ENCODE measurements around the gene MPG.

The MPG gene

DNA sequence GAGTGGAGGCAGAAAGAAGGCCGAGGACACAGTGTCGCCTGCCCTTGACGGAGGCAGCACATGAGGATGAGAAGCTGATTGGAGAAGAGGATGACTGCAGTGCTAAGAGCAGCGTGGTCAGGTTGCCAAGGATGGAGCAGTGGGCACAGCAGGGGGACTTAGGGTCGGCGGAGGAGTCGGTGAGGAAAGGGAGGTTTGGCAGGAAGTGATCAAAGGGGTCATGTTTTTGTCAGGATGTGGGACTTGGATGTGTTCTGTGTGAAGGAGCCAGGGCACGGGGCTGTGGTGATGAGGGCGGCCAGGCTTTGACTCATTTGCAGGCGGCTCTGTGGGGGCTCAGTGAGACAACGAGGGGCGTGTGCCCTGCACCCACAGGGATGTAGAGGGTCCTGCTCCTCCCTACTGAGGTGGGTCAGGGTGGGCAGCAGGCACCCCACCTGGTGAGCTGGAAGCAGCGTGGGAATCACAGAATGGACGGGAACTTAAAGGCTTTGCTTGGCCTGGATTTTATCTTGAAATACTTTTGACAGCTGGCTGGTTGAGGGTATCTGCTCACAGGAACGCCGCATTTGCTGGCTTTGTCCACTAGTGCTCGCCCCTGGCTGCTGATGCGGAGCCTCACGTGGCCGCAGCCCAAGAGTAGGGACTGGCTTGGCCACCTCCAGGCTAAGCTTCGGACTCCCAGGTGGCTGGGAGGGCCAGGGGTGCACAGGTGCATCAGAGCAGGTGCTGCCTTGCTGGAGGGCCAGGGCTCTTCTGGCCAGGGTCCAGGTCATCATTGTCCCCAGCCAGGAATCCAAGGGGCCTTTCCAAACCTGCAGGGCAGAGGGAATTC is 6.0 kb downstream of the MPG start:
- Histone ChIP-seq H3K9ac (ENCODE audit: low read length) (peak overlapping the region; percentile 37), H3K4me1 (ENCODE audit: control insufficient read depth, insufficient read depth, low read length) (peaks cover 37% of the 10 kb centered on the region), H3K4me3 (ENCODE audit: low read length) (no peak overlapping the region), H3K36me3 (ENCODE audit: control insufficient read depth, insufficient read depth, low read length) (no peaks in the 10 kb centered on the region), H3K9me3 (ENCODE audit: control insufficient read depth, low read length) (no peaks in the 10 kb centered on the region), H3K27me3 (ENCODE audit: control insufficient read depth, insufficient read depth, low read length) (no peaks in the 10 kb centered on the region)

DNA sequence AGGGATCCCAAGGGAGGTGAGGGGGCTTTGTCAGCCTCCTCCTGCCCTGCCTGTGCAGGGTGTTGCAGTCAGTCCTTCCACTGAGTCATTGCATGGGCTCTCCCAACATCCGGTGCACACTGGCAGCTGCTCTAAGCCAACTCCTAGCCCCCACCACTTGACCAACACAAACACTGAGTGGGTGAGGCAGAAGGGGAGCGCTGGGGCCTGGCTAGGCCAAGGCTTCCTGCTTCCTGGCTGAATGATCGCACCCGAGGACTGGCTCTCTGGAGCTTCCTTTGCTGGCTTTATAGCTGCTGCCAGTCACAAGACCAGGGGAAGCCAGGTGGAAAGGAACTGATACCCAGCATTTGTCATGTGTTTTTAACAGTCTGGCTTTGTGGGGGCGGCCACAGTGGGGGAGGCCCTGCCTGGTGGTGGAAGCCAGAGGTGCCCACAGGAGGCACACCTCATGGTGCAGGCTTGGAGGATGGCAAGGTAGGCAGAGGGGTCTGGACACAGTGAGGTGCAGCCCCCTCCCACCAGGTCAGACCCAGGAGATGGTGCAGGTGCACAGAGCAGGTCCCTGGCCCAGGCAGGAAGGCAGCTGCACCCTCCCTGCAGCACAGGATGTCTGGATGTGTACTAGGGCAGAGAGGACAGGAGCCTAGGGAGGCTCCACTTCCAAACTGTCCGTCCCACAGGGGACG is 6.8 kb downstream of the MPG start:
- Histone ChIP-seq H3K27me3 (ENCODE audit: control insufficient read depth, insufficient read depth, low read length) (no peaks in the 10 kb centered on the region), H3K36me3 (ENCODE audit: control insufficient read depth, insufficient read depth, low read length) (no peaks in the 10 kb centered on the region), H3K9me3 (ENCODE audit: control insufficient read depth, low read length) (no peaks in the 10 kb centered on the region), H3K9ac (ENCODE audit: low read length) (peak overlapping the region; percentile 37), H3K4me1 (ENCODE audit: control insufficient read depth, insufficient read depth, low read length) (peaks cover 30% of the 10 kb centered on the region), H3K4me3 (ENCODE audit: low read length) (no peak overlapping the region)

DNA sequence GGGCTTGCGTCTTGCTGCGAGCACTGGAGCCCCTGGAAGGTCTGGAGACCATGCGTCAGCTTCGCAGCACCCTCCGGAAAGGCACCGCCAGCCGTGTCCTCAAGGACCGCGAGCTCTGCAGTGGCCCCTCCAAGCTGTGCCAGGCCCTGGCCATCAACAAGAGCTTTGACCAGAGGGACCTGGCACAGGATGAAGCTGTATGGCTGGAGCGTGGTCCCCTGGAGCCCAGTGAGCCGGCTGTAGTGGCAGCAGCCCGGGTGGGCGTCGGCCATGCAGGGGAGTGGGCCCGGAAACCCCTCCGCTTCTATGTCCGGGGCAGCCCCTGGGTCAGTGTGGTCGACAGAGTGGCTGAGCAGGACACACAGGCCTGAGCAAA is 7.4 kb downstream of the MPG start:
- no peaks in the 10 kb centered on the region for H3K36me3 ChIP-seq (ENCODE audit: control insufficient read depth, insufficient read depth, low read length)
- no peaks in the 10 kb centered on the region for H3K27me3 ChIP-seq (ENCODE audit: control insufficient read depth, insufficient read depth, low read length)
- no peak overlapping the region for H3K9ac ChIP-seq (ENCODE audit: low read length)
- peaks cover 30% of the 10 kb centered on the region for H3K4me1 ChIP-seq (ENCODE audit: control insufficient read depth, insufficient read depth, low read length)
- H3K9me3 ChIP-seq (ENCODE audit: control insufficient read depth, low read length) = no peaks in the 10 kb centered on the region
- no peak overlapping the region for H3K4me3 ChIP-seq (ENCODE audit: low read length)

DNA sequence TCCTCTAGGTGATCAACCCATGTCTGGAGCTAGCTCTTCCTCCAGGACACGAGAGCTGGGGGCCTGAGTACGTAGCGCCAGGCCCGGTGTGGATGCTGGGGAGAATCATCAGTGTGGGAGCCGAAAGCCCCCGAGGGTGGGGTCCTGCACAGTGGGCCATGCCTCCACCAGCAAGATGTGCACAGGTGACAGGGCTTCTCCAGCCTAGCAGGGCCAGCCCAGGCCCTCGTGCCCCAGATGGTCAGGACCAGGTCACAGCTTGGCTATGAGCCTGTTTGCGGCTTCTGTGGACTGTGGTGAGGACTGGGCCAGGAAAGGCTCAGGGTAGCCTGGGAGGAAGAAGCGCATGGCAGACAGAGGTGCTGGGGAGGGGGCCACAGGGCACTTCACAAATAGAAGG is 7.8 kb downstream of the MPG start:
- no peak overlapping the region for H3K4me3 ChIP-seq (ENCODE audit: low read length)
- no peaks in the 10 kb centered on the region for H3K9me3 ChIP-seq (ENCODE audit: control insufficient read depth, low read length)
- no peaks in the 10 kb centered on the region for H3K27me3 ChIP-seq (ENCODE audit: control insufficient read depth, insufficient read depth, low read length)
- no peaks in the 10 kb centered on the region for H3K36me3 ChIP-seq (ENCODE audit: control insufficient read depth, insufficient read depth, low read length)
- no peak overlapping the region for H3K9ac ChIP-seq (ENCODE audit: low read length)
- H3K4me1 ChIP-seq (ENCODE audit: control insufficient read depth, insufficient read depth, low read length) = peaks cover 28% of the 10 kb centered on the region

DNA sequence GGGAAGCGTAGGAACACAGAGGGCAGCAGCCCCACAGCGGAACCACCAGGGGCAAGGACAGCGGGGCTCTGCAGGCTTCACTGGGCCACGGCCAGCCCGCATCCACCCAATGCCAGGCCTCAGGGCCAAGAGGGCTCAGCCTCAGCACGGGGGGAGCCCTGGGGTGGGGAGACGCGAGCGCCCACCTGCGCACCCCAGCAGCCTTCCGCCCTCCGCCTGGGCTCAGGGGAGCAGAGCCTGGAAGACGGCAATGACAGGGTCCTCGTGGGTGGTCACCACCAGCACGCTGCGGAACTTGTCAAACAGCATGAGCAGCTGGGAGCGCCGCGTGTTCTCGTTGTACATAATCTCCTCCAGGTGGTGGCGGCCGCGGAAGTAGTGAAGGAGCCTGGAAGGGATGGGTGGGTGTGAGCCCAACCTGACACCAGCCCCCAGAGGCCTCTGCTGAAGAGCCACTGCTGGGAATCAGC is 8.5 kb downstream of the MPG start:
- H3K9ac ChIP-seq (ENCODE audit: low read length) = no peak overlapping the region
- H3K27me3 ChIP-seq (ENCODE audit: control insufficient read depth, insufficient read depth, low read length) = no peaks in the 10 kb centered on the region
- H3K4me3 ChIP-seq (ENCODE audit: low read length) = no peak overlapping the region
- no peaks in the 10 kb centered on the region for H3K36me3 ChIP-seq (ENCODE audit: control insufficient read depth, insufficient read depth, low read length)
- H3K9me3 ChIP-seq (ENCODE audit: control insufficient read depth, low read length) = no peaks in the 10 kb centered on the region
- H3K4me1 ChIP-seq (ENCODE audit: control insufficient read depth, insufficient read depth, low read length) = peaks cover 25% of the 10 kb centered on the region

DNA sequence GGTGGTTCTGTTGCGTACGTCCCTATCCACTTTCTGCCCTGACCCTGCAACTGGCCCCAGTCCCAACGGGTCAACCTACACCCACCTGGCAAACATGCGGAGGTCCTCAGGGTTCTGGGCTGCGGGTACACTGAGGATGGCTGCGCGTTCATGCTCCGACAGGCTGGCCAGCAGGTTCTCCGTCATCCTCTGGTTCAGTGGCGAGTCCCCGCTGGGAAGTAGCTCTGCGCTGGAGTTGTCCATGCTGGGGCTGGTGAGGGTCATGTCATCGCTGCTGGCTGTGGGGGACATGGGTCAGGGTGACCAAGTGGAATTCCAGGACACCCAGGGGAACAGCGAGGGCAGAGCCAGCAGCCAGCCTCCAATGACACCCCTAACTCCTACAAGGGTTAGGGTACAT is 10.6 kb downstream of the MPG start:
- H3K9me3 ChIP-seq (ENCODE audit: control insufficient read depth, low read length) = no peaks in the 10 kb centered on the region
- H3K4me3 ChIP-seq (ENCODE audit: low read length) = no peak overlapping the region
- H3K9ac ChIP-seq (ENCODE audit: low read length) = no peak overlapping the region
- H3K27me3 ChIP-seq (ENCODE audit: control insufficient read depth, insufficient read depth, low read length) = no peaks in the 10 kb centered on the region
- H3K4me1 ChIP-seq (ENCODE audit: control insufficient read depth, insufficient read depth, low read length) = peaks cover 25% of the 10 kb centered on the region
- H3K36me3 ChIP-seq (ENCODE audit: control insufficient read depth, insufficient read depth, low read length) = no peaks in the 10 kb centered on the region

DNA sequence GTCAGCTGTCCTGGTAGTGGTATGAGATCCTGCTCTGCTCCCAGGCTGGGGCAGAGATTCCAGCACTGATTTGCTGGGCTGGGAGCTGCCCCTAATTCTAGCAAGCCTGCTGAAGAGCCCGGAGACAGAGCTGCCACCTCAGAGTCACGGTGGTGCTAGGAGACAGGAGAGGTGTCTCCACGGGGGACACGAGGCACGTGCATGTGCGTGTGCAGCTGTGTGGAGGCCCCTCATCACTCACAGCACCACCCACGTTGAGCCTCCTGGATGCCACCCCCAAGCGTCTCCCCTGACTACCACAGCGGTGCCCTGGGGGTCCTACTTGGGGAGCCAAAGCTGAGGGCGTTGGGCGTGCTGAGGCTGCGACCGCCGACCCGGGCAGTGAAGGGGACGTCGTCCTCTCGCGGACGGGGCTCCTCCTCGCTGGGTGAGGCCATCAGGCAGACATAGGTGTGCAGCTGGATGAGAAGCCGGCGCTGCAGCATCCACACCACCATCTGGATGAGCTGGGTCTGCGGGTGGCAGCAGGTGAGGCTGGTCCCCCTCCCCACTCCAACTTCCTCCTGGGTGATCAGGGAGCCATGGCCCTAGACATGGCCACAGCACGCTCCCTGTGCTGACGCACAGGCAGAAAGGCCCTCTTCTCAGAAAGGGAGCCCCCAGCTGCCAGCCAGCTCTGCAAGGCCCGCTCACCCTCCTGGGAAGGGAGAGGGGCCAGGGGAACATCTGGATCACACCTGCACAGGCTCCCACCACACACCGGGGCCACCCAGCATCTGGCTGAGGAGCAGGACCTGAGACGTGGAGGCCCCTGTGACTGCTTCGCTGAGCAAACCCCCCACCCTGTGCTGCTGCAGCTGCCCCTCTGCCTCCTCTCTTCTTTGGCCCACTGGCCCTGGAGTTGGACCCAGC is 11.6 kb downstream of the MPG start:
- H3K4me3 ChIP-seq (ENCODE audit: low read length) = no peak overlapping the region
- H3K36me3 ChIP-seq (ENCODE audit: control insufficient read depth, insufficient read depth, low read length) = no peaks in the 10 kb centered on the region
- H3K4me1 ChIP-seq (ENCODE audit: control insufficient read depth, insufficient read depth, low read length) = peaks cover 14% of the 10 kb centered on the region
- H3K9me3 ChIP-seq (ENCODE audit: control insufficient read depth, low read length) = no peaks in the 10 kb centered on the region
- H3K27me3 ChIP-seq (ENCODE audit: control insufficient read depth, insufficient read depth, low read length) = no peaks in the 10 kb centered on the region
- H3K9ac ChIP-seq (ENCODE audit: low read length) = no peak overlapping the region

DNA sequence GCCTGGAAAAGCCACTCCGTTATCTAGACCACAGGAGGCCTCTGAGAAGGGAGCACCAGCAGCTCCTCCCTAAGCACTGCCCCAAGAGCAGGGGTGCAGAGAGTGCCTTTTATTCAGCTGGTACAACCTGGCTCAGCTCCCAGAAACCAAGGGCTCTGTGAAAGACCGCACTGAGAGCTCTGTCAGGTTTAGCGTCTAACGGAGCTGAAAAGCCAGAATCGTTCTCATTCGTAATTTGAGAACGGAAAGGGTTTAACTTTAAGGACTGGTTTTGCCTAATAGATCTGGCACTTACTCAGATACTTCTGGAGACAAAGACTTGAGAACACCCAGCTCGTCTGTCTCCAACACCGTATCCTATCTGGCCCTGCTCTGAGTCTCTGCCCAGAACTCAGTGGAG is 13.5 kb downstream of the MPG start:
- Histone ChIP-seq H3K27me3 (ENCODE audit: control insufficient read depth, insufficient read depth, low read length) (no peaks in the 10 kb centered on the region), H3K4me1 (ENCODE audit: control insufficient read depth, insufficient read depth, low read length) (no peaks in the 10 kb centered on the region), H3K36me3 (ENCODE audit: control insufficient read depth, insufficient read depth, low read length) (no peaks in the 10 kb centered on the region), H3K9me3 (ENCODE audit: control insufficient read depth, low read length) (no peaks in the 10 kb centered on the region), H3K4me3 (ENCODE audit: low read length) (no peak overlapping the region), H3K9ac (ENCODE audit: low read length) (no peak overlapping the region)

DNA sequence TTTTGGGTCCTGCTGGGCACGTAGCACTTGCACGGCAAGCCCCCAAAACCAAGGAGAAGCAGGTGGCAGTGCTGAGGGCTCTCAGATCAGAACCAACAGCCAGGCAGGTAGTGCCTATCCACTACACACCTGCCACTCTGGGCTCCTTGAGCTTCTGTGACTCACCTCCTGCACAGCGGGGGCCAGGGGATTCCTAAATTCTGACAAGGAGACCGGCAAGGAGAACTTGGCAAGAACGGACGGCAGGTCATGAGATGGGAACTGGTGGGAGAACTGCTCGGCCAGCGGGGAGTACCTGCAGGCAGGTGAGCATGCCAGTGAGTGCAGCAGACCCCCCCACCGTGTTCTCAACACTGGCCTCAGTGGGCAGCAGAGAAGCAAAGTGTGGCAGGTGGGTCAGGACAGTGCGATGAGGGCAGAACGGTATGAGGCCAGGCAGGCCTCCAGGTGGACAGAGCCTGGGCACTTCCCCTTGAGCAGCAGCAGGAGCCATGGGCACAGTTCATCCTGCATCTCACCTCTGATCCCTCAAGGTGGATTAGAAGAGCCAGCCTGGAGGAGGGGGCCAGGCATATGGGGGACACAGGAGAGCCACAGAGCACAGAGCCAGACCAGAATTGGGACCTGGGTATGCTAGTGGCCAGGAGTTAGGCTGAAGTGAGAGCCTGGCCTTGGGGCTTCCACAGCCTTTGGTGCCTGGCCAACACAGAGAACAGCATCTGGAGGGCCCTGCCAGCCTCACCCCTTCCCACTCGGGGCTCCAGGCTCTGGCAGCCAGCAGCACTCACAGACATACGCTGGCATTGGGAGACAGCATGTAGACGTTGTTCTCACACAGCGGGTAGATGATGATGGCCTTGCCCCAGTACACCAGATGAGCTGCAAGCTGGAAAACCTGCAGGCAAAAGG is 14.7 kb downstream of the MPG start:
- H3K9ac ChIP-seq (ENCODE audit: low read length) = no peak overlapping the region
- no peaks in the 10 kb centered on the region for H3K27me3 ChIP-seq (ENCODE audit: control insufficient read depth, insufficient read depth, low read length)
- no peaks in the 10 kb centered on the region for H3K9me3 ChIP-seq (ENCODE audit: control insufficient read depth, low read length)
- no peaks in the 10 kb centered on the region for H3K4me1 ChIP-seq (ENCODE audit: control insufficient read depth, insufficient read depth, low read length)
- H3K4me3 ChIP-seq (ENCODE audit: low read length) = no peak overlapping the region
- H3K36me3 ChIP-seq (ENCODE audit: control insufficient read depth, insufficient read depth, low read length) = no peaks in the 10 kb centered on the region

DNA sequence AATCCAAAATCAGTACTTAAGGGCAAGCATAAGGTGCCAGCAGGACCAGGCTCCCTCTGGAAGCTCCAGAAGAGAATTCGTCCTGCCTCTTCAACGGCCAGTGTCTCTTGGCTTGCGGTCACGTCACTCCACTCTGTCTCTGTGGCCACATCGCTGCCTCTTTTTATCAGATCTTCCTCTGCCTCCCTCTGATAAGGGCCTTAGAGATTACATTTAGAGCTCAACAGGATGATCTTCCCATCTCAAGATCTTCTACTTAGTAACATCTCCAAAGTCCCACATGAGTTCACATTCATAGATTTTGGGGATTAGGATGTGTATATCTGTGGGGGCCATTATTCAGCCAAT is 16.9 kb downstream of the MPG start:
- no peaks in the 10 kb centered on the region for H3K27me3 ChIP-seq (ENCODE audit: control insufficient read depth, insufficient read depth, low read length)
- no peak overlapping the region for H3K9ac ChIP-seq (ENCODE audit: low read length)
- H3K4me3 ChIP-seq (ENCODE audit: low read length) = no peak overlapping the region
- H3K36me3 ChIP-seq (ENCODE audit: control insufficient read depth, insufficient read depth, low read length) = no peaks in the 10 kb centered on the region
- no peaks in the 10 kb centered on the region for H3K4me1 ChIP-seq (ENCODE audit: control insufficient read depth, insufficient read depth, low read length)
- no peaks in the 10 kb centered on the region for H3K9me3 ChIP-seq (ENCODE audit: control insufficient read depth, low read length)

DNA sequence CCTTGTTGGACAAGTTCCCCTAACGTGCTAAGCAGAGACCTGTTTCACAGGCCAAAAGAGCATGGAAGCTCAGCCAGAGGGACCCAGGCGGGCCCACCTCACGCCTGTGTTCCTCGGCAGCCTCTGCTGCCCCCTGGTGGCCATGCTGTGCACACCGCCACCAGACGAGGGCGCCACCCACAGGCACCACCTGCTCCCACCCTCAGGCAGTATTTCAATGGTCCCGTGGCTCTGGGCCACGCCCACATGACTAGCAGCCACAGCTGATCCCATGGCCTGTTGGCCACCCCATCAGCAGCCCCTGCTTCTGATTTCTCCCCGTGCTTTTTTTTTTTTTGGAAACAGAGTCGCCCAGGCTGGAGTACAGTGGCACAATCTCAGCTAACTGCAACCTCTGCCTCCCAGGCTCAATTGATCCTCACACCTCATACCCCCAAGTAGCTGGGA is 18.9 kb downstream of the MPG start:
- no peaks in the 10 kb centered on the region for H3K36me3 ChIP-seq (ENCODE audit: control insufficient read depth, insufficient read depth, low read length)
- H3K9me3 ChIP-seq (ENCODE audit: control insufficient read depth, low read length) = no peaks in the 10 kb centered on the region
- no peak overlapping the region for H3K4me3 ChIP-seq (ENCODE audit: low read length)
- no peak overlapping the region for H3K9ac ChIP-seq (ENCODE audit: low read length)
- H3K4me1 ChIP-seq (ENCODE audit: control insufficient read depth, insufficient read depth, low read length) = no peaks in the 10 kb centered on the region
- no peaks in the 10 kb centered on the region for H3K27me3 ChIP-seq (ENCODE audit: control insufficient read depth, insufficient read depth, low read length)
